Smooth muscle cell (in vitro differentiated cells): Measurements from ENCODE around the gene ADGRB3. TPM values are rescaled to one million over a fixed set of nuclear protein-coding genes. Genes with fewer than 3 reads are reported as not detected.

Experiments used
- DNase-seq: peaks from one replicate; lab custom pipeline; 2025; ENCODE audit not compliant: unreplicated experiment; lab: John Stamatoyannopoulos, UW
- H2AFZ ChIP-seq: fragments of 200-600 bp; sonication (generic); 2 replicates; pipeline ENCODE4 v1.6.0; 2016; ENCODE audit warnings: antibody characterized with exemption, low read depth, mild to moderate bottlenecking
- H3F3A ChIP-seq: fragments of 200-600 bp; sonication (generic); 2 replicates; pipeline ENCODE4 v1.6.0; 2017; ENCODE audit warnings: antibody characterized with exemption, low read depth
- H3K27ac ChIP-seq: fragments of 200-600 bp; sonication (generic); 2 replicates; pipeline ENCODE4 v1.5.1; 2016; ENCODE audit warnings: low read depth, mild to moderate bottlenecking
- H3K27me3 ChIP-seq: fragments of 200-600 bp; sonication (generic); 2 replicates; pipeline ENCODE4 v1.6.1; 2016; ENCODE audit warnings: low read depth, mild to moderate bottlenecking
- H3K36me3 ChIP-seq: fragments of 200-600 bp; sonication (generic); 2 replicates; pipeline ENCODE4 v1.5.1; 2016; ENCODE audit warnings: low read depth
- H3K4me1 ChIP-seq: fragments of 200-600 bp; sonication (generic); 2 replicates; pipeline ENCODE4 v1.5.1; 2016; ENCODE audit warnings: low read depth
- H3K4me2 ChIP-seq: fragments of 200-600 bp; sonication (generic); 2 replicates; pipeline ENCODE4 v1.6.0; 2016; ENCODE audit warnings: mild to moderate bottlenecking
- H3K4me3 ChIP-seq: fragments of 200-600 bp; sonication (generic); 2 replicates; pipeline ENCODE4 v1.5.1; 2016; ENCODE audit warnings: mild to moderate bottlenecking
- H3K79me2 ChIP-seq: fragments of 200-600 bp; sonication (generic); 2 replicates; pipeline ENCODE4 v1.6.0; 2016; ENCODE audit warnings: low read depth, mild to moderate bottlenecking
- H3K9ac ChIP-seq: fragments of 200-600 bp; sonication (generic); 2 replicates; pipeline ENCODE4 v1.6.0; 2016; ENCODE audit warnings: low read depth
- H3K9me3 ChIP-seq: fragments of 200-600 bp; sonication (generic); replicated peaks from 2 replicates; pipeline ENCODE4 v1.5.1; 2016; ENCODE audit warnings: low read depth
- H4K20me1 ChIP-seq: fragments of 200-600 bp; sonication (generic); 2 replicates; pipeline ENCODE4 v1.6.0; 2016; ENCODE audit warnings: low read depth
- CTCF ChIP-seq: fragments of 200-600 bp; sonication (generic); IDR thresholded peaks from 2 replicates; pipeline ENCODE4 v1.5.1; 2017; ENCODE audit warnings: borderline replicate concordance, mild to moderate bottlenecking, antibody characterized with exemption; ENCODE audit not compliant: insufficient read depth, poor library complexity, severe bottlenecking
- WGBS: methylation state at CpG from one replicate; pipeline ENCODE4 v1.1.7; 2016; ENCODE audit warnings: low lambda C conversion rate; 5-methylcytosine and 5-hydroxymethylcytosine counted together
- polyA plus RNA-seq: library from polyadenylated mRNA; unstranded; fragments of >200 nt; fragmentation: Nextera tagmentation; extraction: Ambion mirVana; gene quantifications from 2 replicates; pipeline ENCODE4 v1.2.1, GENCODE V29; 2016
- total RNA-seq: library from RNA; depleted of rRNA; stranded (reverse); fragments of >200 nt; gene quantifications from 2 replicates; pipeline ENCODE4 v1.2.3, GENCODE V29; 2014

ADGRB3 gene
- total and polyA plus RNA-seq, 2 experiments from 2014 or later: 0.34 to 0.63 TPM

GRCh38 chr6:68873236-68873635 lies 238.2 kb downstream of the ADGRB3 start:
- Histone ChIP-seq H3K4me3 (no peak overlapping the region), H3K4me2 (no peak overlapping the region), H3K36me3 (no peaks in the 10 kb centered on the region), H2AFZ (no peak overlapping the region), H4K20me1 (no peaks in the 10 kb centered on the region), H3K9me3 (no peaks in the 10 kb centered on the region), H3K4me1 (no peaks in the 10 kb centered on the region), H3K27ac (no peak overlapping the region), H3K27me3 (no peaks in the 10 kb centered on the region), H3K9ac (no peak overlapping the region), H3K79me2 (no peaks in the 10 kb centered on the region), H3F3A (no peaks in the 10 kb centered on the region)
- no peak for TF ChIP-seq CTCF
- 95% methylated on average over 1 of the region's 1 CpG for WGBS
- DNase-seq: no peak

- Histone ChIP-seq H3K4me2 (no peak overlapping the region), H3F3A (no peaks in the 10 kb centered on the region), H2AFZ (no peak overlapping the region), H3K9me3 (no peaks in the 10 kb centered on the region), H3K9ac (no peak overlapping the region), H3K4me1 (no peaks in the 10 kb centered on the region), H3K4me3 (no peak overlapping the region), H3K79me2 (no peaks in the 10 kb centered on the region), H3K36me3 (no peaks in the 10 kb centered on the region), H3K27me3 (no peaks in the 10 kb centered on the region), H4K20me1 (no peaks in the 10 kb centered on the region), H3K27ac (no peak overlapping the region)
- WGBS: 97% methylated on average over 1 of the region's 1 CpG
- no peak for DNase-seq
- no peak for TF ChIP-seq CTCF
Observed at GRCh38 chr6:68874747-68875146, 239.7 kb downstream of the ADGRB3 start.

GRCh38 chr6:68875403-68875802 lies 240.3 kb downstream of the ADGRB3 start:
- no peak overlapping the region for H3K4me3 ChIP-seq
- H3K4me1 ChIP-seq: no peaks in the 10 kb centered on the region
- no peaks in the 10 kb centered on the region for H3K27me3 ChIP-seq
- H4K20me1 ChIP-seq: no peaks in the 10 kb centered on the region
- H3K9ac ChIP-seq: no peak overlapping the region
- H3K4me2 ChIP-seq: no peak overlapping the region
- H2AFZ ChIP-seq: peak overlapping the region; percentile 41
- TF ChIP-seq CTCF: no peak
- no peak for DNase-seq
- H3F3A ChIP-seq: no peaks in the 10 kb centered on the region
- H3K36me3 ChIP-seq: no peaks in the 10 kb centered on the region
- H3K9me3 ChIP-seq: no peaks in the 10 kb centered on the region
- H3K79me2 ChIP-seq: no peaks in the 10 kb centered on the region
- WGBS: 90% methylated on average over 2 of the region's 2 CpGs
- H3K27ac ChIP-seq: no peak overlapping the region

GRCh38 chr6:68876792-68877493 lies 241.9 kb downstream of the ADGRB3 start:
- H4K20me1 ChIP-seq: no peaks in the 10 kb centered on the region
- H3F3A ChIP-seq: no peaks in the 10 kb centered on the region
- H3K9me3 ChIP-seq: no peaks in the 10 kb centered on the region
- H3K4me2 ChIP-seq: no peak overlapping the region
- peak; percentile 64 for TF ChIP-seq CTCF
- WGBS: 27% methylated on average over 2 of the region's 2 CpGs
- no peak overlapping the region for H3K27ac ChIP-seq
- no peak overlapping the region for H3K4me3 ChIP-seq
- H3K36me3 ChIP-seq: no peaks in the 10 kb centered on the region
- DNase-seq: no peak
- H3K27me3 ChIP-seq: no peaks in the 10 kb centered on the region
- no peaks in the 10 kb centered on the region for H3K4me1 ChIP-seq
- no peaks in the 10 kb centered on the region for H3K79me2 ChIP-seq
- no peak overlapping the region for H3K9ac ChIP-seq
- H2AFZ ChIP-seq: no peak overlapping the region
